Glomerular visceral epithelial cell (primary cell): Measurements from ENCODE around the gene FGFR3.

Source experiments
- DNase-seq: peaks from one replicate; pipeline ENCODE4 v3.0.0-alpha.2; 2016; ENCODE audit errors: extremely low spot score

The FGFR3 gene

GRCh38 chr4:1802720-1803522 lies 9.8 kb downstream of the FGFR3 start:
- DNase-seq: no peak

GRCh38 chr4:1803523-1804423 lies 10.7 kb downstream of the FGFR3 start:
- no peak for DNase-seq

- DNase-seq: no peak
Measured at GRCh38 chr4:1804638-1805492, 11.8 kb downstream of the FGFR3 start.

- DNase-seq: no peak
Measured at GRCh38 chr4:1805493-1806222, 12.6 kb downstream of the FGFR3 start.

GRCh38 chr4:1806223-1806564 lies 13.1 kb downstream of the FGFR3 start:
- DNase-seq: no peak

GRCh38 chr4:1806596-1807331 lies 13.7 kb downstream of the FGFR3 start:
- DNase-seq: no peak

GRCh38 chr4:1807332-1807777 lies 14.3 kb downstream of the FGFR3 start:
- DNase-seq: no peak

GRCh38 chr4:1808396-1808795 lies 15.3 kb downstream of the FGFR3 start:
- no peak for DNase-seq

GRCh38 chr4:1808851-1809753 lies 16.0 kb downstream of the FGFR3 start:
- no peak for DNase-seq

GRCh38 chr4:1809754-1810502 lies 16.8 kb downstream of the FGFR3 start:
- peak; percentile 71 for DNase-seq

- no peak for DNase-seq
Measured at GRCh38 chr4:1810765-1811164, 17.7 kb downstream of the FGFR3 start.

GRCh38 chr4:1812720-1813119 lies 19.6 kb downstream of the FGFR3 start:
- DNase-seq: no peak

- no peak for DNase-seq
Measured at GRCh38 chr4:1813231-1813630, 20.1 kb downstream of the FGFR3 start.

- no peak for DNase-seq
Measured at GRCh38 chr4:1813915-1814314, 20.8 kb downstream of the FGFR3 start.

GRCh38 chr4:1814453-1814852 lies 21.4 kb downstream of the FGFR3 start:
- no peak for DNase-seq

GRCh38 chr4:1815096-1815996 lies 22.3 kb downstream of the FGFR3 start:
- no peak for DNase-seq

- no peak for DNase-seq
Measured at GRCh38 chr4:1815997-1816860, 23.1 kb downstream of the FGFR3 start.
